CD4-positive, alpha-beta T cell treated with Interleukin-15 for 4 hours (primary cell): Measurements from ENCODE around the gene EPHA5.

Experiments
- DNase-seq: peaks from one replicate; pipeline ENCODE4 v3.0.0-alpha.2; 2020; ENCODE audit warnings: low spot score

The EPHA5 gene

GRCh38 chr4:65495439-65495838, 174.8 kb downstream of the EPHA5 start:
- no peak for DNase-seq

GRCh38 chr4:65482410-65482809, 187.9 kb downstream of the EPHA5 start:
- no peak for DNase-seq

- DNase-seq: no peak
These were observed 197.8 kb downstream of the EPHA5 start for GRCh38 chr4:65472531-65472930.

- DNase-seq: no peak
These were observed 203.1 kb downstream of the EPHA5 start for GRCh38 chr4:65467068-65467680.

- DNase-seq: no peak
These were observed 208.5 kb downstream of the EPHA5 start for GRCh38 chr4:65461781-65462180.

GRCh38 chr4:65457011-65457410, 213.3 kb downstream of the EPHA5 start:
- DNase-seq: no peak

- DNase-seq: no peak
These were observed 213.7 kb downstream of the EPHA5 start for GRCh38 chr4:65456579-65456978.

GRCh38 chr4:65453398-65453797, 216.9 kb downstream of the EPHA5 start:
- DNase-seq: no peak

- no peak for DNase-seq
These were observed 219.4 kb downstream of the EPHA5 start for GRCh38 chr4:65450899-65451298.

- DNase-seq: no peak
These were observed 233.2 kb downstream of the EPHA5 start for GRCh38 chr4:65437102-65437501.

- no peak for DNase-seq
These were observed 248.2 kb downstream of the EPHA5 start for GRCh38 chr4:65422109-65422508.

GRCh38 chr4:65420036-65420435, 250.3 kb downstream of the EPHA5 start:
- no peak for DNase-seq

GRCh38 chr4:65416891-65417290, 253.4 kb downstream of the EPHA5 start:
- DNase-seq: no peak

- DNase-seq: no peak
These were observed 262.8 kb downstream of the EPHA5 start for GRCh38 chr4:65407483-65407882.

- DNase-seq: no peak
These were observed 269.2 kb downstream of the EPHA5 start for GRCh38 chr4:65401083-65401482.

- DNase-seq: no peak
These were observed 271.2 kb downstream of the EPHA5 start for GRCh38 chr4:65399084-65399483.

- DNase-seq: no peak
These were observed 277.2 kb downstream of the EPHA5 start for GRCh38 chr4:65393078-65393477.

- no peak for DNase-seq
These were observed 277.8 kb downstream of the EPHA5 start for GRCh38 chr4:65392488-65392887.

- no peak for DNase-seq
These were observed 278.5 kb downstream of the EPHA5 start for GRCh38 chr4:65391814-65392213.

- DNase-seq: no peak
These were observed 278.9 kb downstream of the EPHA5 start for GRCh38 chr4:65391382-65391781.

GRCh38 chr4:65386927-65387326, 283.4 kb downstream of the EPHA5 start:
- no peak for DNase-seq

- DNase-seq: no peak
These were observed 286.5 kb downstream of the EPHA5 start for GRCh38 chr4:65383589-65384305.

- DNase-seq: no peak
These were observed 288.6 kb downstream of the EPHA5 start for GRCh38 chr4:65381648-65382047.

GRCh38 chr4:65370709-65371108, 299.6 kb downstream of the EPHA5 start:
- DNase-seq: no peak
